ENCODE data around the gene NDUFAF3.
A peak's percentile ranks its signal among the peaks of the same experiment; 100 is the strongest.
"Not testable (repeated sequence)": the region's sequence is repeated elsewhere in the genome, so short reads cannot be mapped to it uniquely, and the experiment has no call there.

NDUFAF3 gene

DNA sequence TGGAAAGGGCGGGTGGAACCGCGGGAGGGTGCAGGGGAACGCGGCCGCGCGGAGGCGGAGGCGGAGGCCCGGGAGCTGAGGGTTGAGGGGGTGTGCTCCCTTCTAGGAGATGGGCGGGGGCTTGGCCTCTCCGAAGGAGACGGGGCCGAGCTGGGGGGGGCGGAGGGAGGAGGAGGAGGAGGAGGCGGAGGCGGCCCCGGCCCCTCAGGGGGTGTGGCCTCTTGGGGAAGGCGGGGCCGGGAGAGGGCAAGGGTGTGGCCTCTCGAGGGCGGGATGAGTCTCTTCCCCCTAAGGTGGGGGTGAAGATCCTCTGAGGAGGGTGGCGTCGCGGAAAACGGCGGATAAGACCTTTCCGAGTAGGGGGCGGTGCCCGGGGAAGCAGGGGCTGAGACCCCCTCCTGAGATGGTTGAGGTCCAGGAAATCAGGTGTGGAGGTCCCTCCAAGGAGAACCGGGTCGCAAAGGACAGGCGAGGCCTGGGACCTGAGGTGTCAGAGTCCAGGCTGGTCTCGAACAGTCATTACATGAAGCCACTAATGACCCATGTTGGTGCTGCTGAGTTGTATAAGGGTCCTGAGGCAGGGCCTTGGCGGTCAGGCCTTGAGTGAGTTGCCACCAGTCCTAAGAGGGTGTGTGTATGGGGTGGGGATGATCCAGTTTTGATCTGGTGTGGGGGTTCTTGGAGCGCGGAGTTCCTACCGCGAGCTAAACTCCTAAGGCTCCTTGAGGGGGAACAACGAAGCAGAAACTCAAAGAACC is 14.0 kb upstream of the NDUFAF3 start:
- TF ChIP-seq, protein P1, sequence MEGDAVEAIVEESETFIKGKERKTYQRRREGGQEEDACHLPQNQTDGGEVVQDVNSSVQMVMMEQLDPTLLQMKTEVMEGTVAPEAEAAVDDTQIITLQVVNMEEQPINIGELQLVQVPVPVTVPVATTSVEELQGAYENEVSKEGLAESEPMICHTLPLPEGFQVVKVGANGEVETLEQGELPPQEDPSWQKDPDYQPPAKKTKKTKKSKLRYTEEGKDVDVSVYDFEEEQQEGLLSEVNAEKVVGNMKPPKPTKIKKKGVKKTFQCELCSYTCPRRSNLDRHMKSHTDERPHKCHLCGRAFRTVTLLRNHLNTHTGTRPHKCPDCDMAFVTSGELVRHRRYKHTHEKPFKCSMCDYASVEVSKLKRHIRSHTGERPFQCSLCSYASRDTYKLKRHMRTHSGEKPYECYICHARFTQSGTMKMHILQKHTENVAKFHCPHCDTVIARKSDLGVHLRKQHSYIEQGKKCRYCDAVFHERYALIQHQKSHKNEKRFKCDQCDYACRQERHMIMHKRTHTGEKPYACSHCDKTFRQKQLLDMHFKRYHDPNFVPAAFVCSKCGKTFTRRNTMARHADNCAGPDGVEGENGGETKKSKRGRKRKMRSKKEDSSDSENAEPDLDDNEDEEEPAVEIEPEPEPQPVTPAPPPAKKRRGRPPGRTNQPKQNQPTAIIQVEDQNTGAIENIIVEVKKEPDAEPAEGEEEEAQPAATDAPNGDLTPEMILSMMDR (IDR thresholded peaks at IDR 0.05; ENCODE audit: low read depth, low read length), result no peak
- peak overlapping the region; percentile 94 for H3K4me3 ChIP-seq (ENCODE audit: low read depth, low read length)
- in situ Hi-C loops (cut with HindIII; ENCODE audit: low sequenced_read_pairs), result no loop called here
- peak; percentile 86 for DNase-seq (ENCODE audit: low read depth, low spot score)

DNA sequence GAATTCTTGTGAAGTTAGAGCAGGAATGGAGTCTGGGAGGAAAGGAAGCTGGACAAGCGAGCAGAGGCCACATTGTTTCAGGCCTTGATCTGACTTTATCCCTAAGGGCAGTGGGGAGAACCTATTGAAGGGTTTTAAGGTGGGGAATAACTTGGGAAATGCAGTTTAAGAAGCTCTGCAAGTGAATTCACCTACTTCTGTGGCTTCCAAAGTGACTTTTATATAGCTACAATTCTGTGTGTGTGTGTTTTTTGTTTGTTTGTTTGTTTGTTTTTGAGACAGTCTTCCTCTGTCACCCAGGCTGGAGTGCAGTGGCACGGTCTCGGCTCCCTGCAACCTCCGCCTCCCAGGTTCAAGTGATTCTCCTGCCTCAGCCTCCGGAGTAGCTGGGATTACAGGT is 13.3 kb upstream of the NDUFAF3 start:
- H3K4me3 ChIP-seq (ENCODE audit: low read depth, low read length), result peak overlapping the region; percentile 94
- DNase-seq (ENCODE audit: low read depth, low spot score); in situ Hi-C loops (cut with HindIII; ENCODE audit: low sequenced_read_pairs): not testable (repeated sequence)

DNA sequence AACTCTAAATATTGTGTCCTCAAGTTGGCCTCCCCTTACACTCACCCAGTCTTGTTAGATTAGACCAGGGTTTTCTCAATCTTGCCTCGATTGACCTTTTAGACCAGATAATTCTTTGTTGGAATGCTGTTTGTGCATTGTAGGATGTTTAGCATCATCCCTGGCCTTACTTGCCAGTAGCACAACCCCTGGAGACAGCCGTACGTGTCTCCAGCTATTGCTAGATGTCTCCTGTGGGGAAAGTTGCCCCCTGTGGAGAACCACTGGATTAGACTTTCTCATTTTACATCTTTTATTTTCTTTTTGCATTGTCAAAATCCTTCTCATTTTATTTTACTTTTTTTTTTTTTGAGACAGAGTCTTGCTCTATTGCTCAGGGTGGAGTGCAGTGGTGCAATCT is 12.5 kb upstream of the NDUFAF3 start:
- TF ChIP-seq, protein P1 (IDR thresholded peaks at IDR 0.05; ENCODE audit: low read depth, low read length), result no peak
- in situ Hi-C loops (cut with HindIII; ENCODE audit: low sequenced_read_pairs), result no loop called here
- DNase-seq (ENCODE audit: low read depth, low spot score), result no peak
- no peak overlapping the region for H3K4me3 ChIP-seq (ENCODE audit: low read depth, low read length)

DNA sequence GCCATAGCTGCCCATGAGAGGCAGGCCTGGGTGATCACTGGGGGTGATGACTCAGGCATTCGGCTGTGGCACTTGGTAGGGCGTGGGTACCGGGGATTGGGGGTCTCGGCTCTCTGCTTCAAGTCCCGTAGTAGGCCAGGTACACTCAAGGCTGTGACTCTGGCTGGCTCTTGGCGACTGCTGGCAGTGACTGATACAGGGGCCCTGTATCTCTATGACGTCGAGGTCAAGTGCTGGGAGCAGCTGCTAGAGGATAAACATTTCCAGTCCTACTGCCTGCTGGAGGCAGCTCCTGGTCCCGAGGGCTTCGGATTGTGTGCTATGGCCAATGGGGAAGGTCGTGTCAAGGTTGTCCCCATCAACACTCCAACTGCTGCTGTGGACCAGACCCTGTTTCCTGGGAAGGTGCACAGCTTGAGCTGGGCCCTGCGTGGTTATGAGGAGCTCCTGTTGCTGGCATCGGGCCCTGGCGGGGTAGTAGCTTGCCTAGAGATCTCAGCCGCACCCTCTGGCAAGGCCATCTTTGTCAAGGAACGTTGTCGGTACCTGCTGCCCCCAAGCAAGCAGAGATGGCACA is 9.4 kb upstream of the NDUFAF3 start:
- DNase-seq (ENCODE audit: low read depth, low spot score), result no peak
- H3K4me3 ChIP-seq (ENCODE audit: low read depth, low read length), result no peak overlapping the region
- in situ Hi-C loops (cut with HindIII; ENCODE audit: low sequenced_read_pairs), result no loop called here
- TF ChIP-seq, protein P1 (IDR thresholded peaks at IDR 0.05; ENCODE audit: low read depth, low read length), result no peak

DNA sequence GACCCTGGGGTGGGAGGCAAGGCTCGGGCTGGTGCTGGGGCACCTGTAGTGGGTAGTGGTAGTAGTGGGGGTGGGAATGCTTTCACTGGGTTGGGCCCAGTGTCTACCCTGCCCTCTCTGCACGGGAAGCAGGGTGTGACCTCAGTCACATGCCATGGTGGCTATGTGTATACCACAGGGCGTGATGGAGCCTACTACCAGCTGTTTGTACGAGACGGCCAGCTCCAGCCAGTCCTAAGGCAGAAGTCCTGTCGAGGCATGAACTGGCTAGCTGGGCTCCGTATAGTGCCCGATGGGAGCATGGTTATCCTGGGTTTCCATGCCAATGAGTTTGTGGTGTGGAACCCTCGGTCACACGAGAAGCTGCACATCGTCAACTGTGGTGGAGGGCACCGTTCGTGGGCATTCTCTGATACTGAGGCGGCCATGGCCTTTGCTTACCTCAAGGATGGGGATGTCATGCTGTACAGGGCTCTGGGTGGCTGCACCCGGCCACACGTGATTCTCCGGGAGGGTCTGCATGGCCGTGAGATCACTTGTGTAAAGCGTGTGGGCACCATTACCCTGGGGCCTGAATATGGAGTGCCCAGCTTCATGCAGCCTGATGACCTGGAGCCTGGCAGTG is 8.7 kb upstream of the NDUFAF3 start:
- TF ChIP-seq, protein P1 (IDR thresholded peaks at IDR 0.05; ENCODE audit: low read depth, low read length), result no peak
- in situ Hi-C loops (cut with HindIII; ENCODE audit: low sequenced_read_pairs), result no loop called here

DNA sequence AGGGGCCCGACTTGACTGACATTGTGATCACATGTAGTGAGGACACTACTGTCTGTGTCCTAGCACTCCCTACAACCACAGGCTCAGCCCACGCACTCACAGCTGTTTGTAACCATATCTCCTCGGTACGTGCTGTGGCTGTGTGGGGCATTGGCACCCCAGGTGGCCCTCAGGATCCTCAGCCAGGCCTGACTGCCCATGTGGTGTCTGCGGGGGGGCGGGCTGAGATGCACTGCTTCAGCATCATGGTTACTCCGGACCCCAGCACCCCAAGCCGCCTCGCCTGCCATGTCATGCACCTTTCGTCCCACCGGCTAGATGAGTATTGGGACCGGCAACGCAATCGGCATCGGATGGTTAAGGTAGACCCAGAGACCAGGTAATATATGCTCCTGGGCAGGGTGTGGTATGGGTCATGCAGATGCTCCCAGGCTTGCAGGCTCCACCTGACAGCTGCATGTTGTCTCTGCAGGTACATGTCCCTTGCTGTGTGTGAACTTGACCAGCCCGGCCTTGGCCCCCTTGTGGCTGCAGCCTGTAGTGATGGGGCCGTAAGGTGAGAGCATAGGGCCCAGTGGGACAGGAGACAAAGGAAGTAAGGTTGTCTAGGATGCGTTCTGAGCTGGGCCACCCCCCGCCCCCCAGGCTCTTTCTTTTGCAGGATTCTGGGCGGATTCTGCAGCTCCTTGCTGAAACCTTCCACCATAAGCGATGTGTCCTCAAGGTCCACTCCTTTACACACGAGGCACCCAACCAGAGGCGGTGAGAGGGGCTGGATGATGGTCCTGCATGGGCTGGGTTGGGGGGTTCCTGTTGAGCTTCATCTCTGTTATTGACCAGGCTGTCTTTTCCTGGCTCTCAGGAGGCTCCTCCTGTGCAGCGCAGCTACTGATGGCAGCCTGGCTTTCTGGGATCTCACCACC is 7.9 kb upstream of the NDUFAF3 start:
- TF ChIP-seq, protein P1 (IDR thresholded peaks at IDR 0.05; ENCODE audit: low read depth, low read length), result peak; percentile 81
- DNase-seq (ENCODE audit: low read depth, low spot score), result no peak
- in situ Hi-C loops (cut with HindIII; ENCODE audit: low sequenced_read_pairs), result no loop called here
- H3K4me3 ChIP-seq (ENCODE audit: low read depth, low read length), result no peak overlapping the region

More for the DNA sequence above, 8.7 kb upstream of the NDUFAF3 start:
- no peak overlapping the region for H3K4me3 ChIP-seq (ENCODE audit: low read depth, low read length)
- no peak for DNase-seq (ENCODE audit: low read depth, low spot score)

All from astrocyte of the spinal cord (primary cell).